ENCODE data around the gene ARG2. TPM values are rescaled to one million over a fixed set of nuclear protein-coding genes. Genes with fewer than 3 reads are reported as not detected.

ARG2 gene
- total RNA-seq, 1 experiment from 2014 or later = 7.0 TPM

- H3K79me2 ChIP-seq (ENCODE audit: insufficient read depth, low read length) = peaks cover 10% of the 10 kb centered on the region; the same call in 1 of the 2 replicates
- ATAC-seq (no peak), DNase-seq (ENCODE audit: low read depth, low spot score) (no peak)
- TF ChIP-seq REST (IDR thresholded peaks at IDR 0.05; ENCODE audit: low read depth) (no peak), ELF1 (IDR thresholded peaks at IDR 0.05; ENCODE audit: borderline replicate concordance, low read depth) (no peak), YY1 (IDR thresholded peaks at IDR 0.05; ENCODE audit: extremely low read depth, insufficient replicate concordance, low read depth, low read length) (no peak), TCF7L2 (IDR thresholded peaks at IDR 0.05; ENCODE audit: borderline replicate concordance, extremely low read depth, insufficient read depth, insufficient read length) (no peak), FOSL1 (IDR thresholded peaks at IDR 0.05; ENCODE audit: low read depth) (no peak), ATF3 (IDR thresholded peaks at IDR 0.05) (no peak), ZBTB33 (IDR thresholded peaks at IDR 0.05; ENCODE audit: extremely low read depth, insufficient replicate concordance, low read length) (no peak), CBX3 (IDR thresholded peaks at IDR 0.05; ENCODE audit: low read depth) (no peak), POLR2A (IDR thresholded peaks at IDR 0.05; ENCODE audit: borderline replicate concordance, extremely low read depth, insufficient read depth, insufficient read length) (no peak), SP1 (IDR thresholded peaks at IDR 0.05; ENCODE audit: low read depth) (no peak), ZFX (IDR thresholded peaks at IDR 0.05) (no peak), POLR2AphosphoS5 (IDR thresholded peaks at IDR 0.05; ENCODE audit: low read depth, low read length) (no peak), ZNF274 (IDR thresholded peaks at IDR 0.05; ENCODE audit: low read depth, low read length) (no peak), JUND (IDR thresholded peaks at IDR 0.05) (no peak)
- H3K36me3 ChIP-seq (ENCODE audit: control insufficient read depth in 1 of 2, insufficient read depth in 2 of 2, low read length in 2 of 2) = no peaks in the 10 kb centered on the region
- H3K4me1 ChIP-seq (ENCODE audit: control insufficient read depth in 1 of 2, insufficient read depth in 2 of 2, low read length in 2 of 2) = peaks cover 3 to 16% of the 10 kb centered on the region in 2 experiments; a peak in 2 of 4 replicates
- H3K9me3 ChIP-seq (ENCODE audit: control insufficient read depth in 1 of 2, insufficient read depth in 1 of 2, low read depth in 1 of 2, low read length in 2 of 2) = no peaks in the 10 kb centered on the region
- no peak overlapping the region for H3K4me2 ChIP-seq (ENCODE audit: low read length)
- H4K20me1 ChIP-seq (ENCODE audit: insufficient read depth) = no peaks in the 10 kb centered on the region
- intact Hi-C loops (cut with micrococcal nuclease) = loop anchor here (5.0 kb wide), 1 partner anchor 99 kb away; the partner anchor contains the start of gene RDH12
- H3K27ac ChIP-seq (ENCODE audit: low read depth, low read length) = no peak overlapping the region
- no peak overlapping the region for H3K9ac ChIP-seq (ENCODE audit: low read length)
- H2AFZ ChIP-seq (ENCODE audit: low read depth, low read length, poor library complexity, severe bottlenecking) = no peak overlapping the region
- H3K9me2 ChIP-seq (ENCODE audit: insufficient read depth) = no peaks in the 10 kb centered on the region
- ChIA-PET RAD21 (ENCODE audit: low non-redundant PET in 1 of 2, low total read pairs in 2 of 2, uncharacterized antibody in 2 of 2, unreplicated experiment in 2 of 2) (no interaction called here), POLR2A (no interaction called here), CTCF (no interaction called here)
- no peak overlapping the region for H3K4me3 ChIP-seq (replicated peaks in 1 of 2; ENCODE audit: low read depth in 1 of 2, low read length in 2 of 2)
- BruUV-seq (replicated peaks) = no TSS peak
- no peaks in the 10 kb centered on the region for H3K27me3 ChIP-seq (ENCODE audit: insufficient read depth, low read length)
Observed at GRCh38 chr14:67602995-67603545, 16.6 kb upstream of the ARG2 start.
